NCI-H1048 (cell line): ENCODE results near the gene GHRL.
"Not testable (repeated sequence)": the region's sequence is repeated elsewhere in the genome, so short reads cannot be mapped to it uniquely, and the experiment has no call there.

ENCODE experiments used
- DNase-seq: peaks from one replicate; lab custom pipeline; 2025; lab: John Stamatoyannopoulos, UW

Gene GHRL

GRCh38 chr3:10273702-10274305 lies 18.9 kb downstream of the GHRL start:
- DNase-seq, result no peak

GRCh38 chr3:10272977-10273376 lies 19.8 kb downstream of the GHRL start:
- DNase-seq, result no peak

- not testable (repeated sequence) for DNase-seq
These were observed 20.3 kb downstream of the GHRL start for GRCh38 chr3:10272476-10272875.

GRCh38 chr3:10269443-10269842 lies 23.3 kb downstream of the GHRL start:
- DNase-seq, result no peak

GRCh38 chr3:10268930-10269329 lies 23.8 kb downstream of the GHRL start:
- no peak for DNase-seq

GRCh38 chr3:10268116-10268515 lies 24.6 kb downstream of the GHRL start:
- DNase-seq, result no peak

- not testable (repeated sequence) for DNase-seq
These were observed 25.8 kb downstream of the GHRL start for GRCh38 chr3:10266936-10267335.

- no peak for DNase-seq
These were observed 26.9 kb downstream of the GHRL start for GRCh38 chr3:10265833-10266232.

GRCh38 chr3:10263646-10264363 lies 28.9 kb downstream of the GHRL start:
- DNase-seq, result no peak

- DNase-seq, result no peak
These were observed 30.7 kb downstream of the GHRL start for GRCh38 chr3:10262027-10262426.

GRCh38 chr3:10260211-10260701 lies 32.5 kb downstream of the GHRL start:
- no peak for DNase-seq

- DNase-seq, result no peak
These were observed 32.9 kb downstream of the GHRL start for GRCh38 chr3:10259798-10260197.

GRCh38 chr3:10259036-10259435 lies 33.7 kb downstream of the GHRL start:
- no peak for DNase-seq

GRCh38 chr3:10255835-10256234 lies 36.9 kb downstream of the GHRL start:
- DNase-seq, result no peak

GRCh38 chr3:10253731-10254130 lies 39.0 kb downstream of the GHRL start:
- no peak for DNase-seq

- DNase-seq, result no peak
These were observed 41.7 kb downstream of the GHRL start for GRCh38 chr3:10251006-10251405.

GRCh38 chr3:10249833-10250232 lies 42.9 kb downstream of the GHRL start:
- DNase-seq, result no peak

- no peak for DNase-seq
These were observed 43.6 kb downstream of the GHRL start for GRCh38 chr3:10248984-10249748.

- peak; percentile 87 for DNase-seq
These were observed 44.4 kb downstream of the GHRL start, which contains the start of gene TATDN2 for GRCh38 chr3:10248184-10248983. Gene TATDN2 (plus strand): TSS chr3:10248459. CDS start chr3:10249201, 742 bp downstream.

GRCh38 chr3:10247679-10248183 lies 45.0 kb downstream of the GHRL start:
- DNase-seq, result no peak

- DNase-seq, result no peak
These were observed 47.5 kb downstream of the GHRL start for GRCh38 chr3:10245081-10245712.
